HG03175 (cell line): ENCODE measurements around the gene SNCG.
"Not testable (repeated sequence)": the region's sequence is repeated elsewhere in the genome, so short reads cannot be mapped to it uniquely, and the experiment has no call there.

Experiments used
- ATAC-seq: cut with Tn5 transposase; IDR thresholded peaks from one replicate; pipeline ENCODE4 v1.9.1; 2021; ENCODE audit warnings: mild to moderate bottlenecking, moderate library complexity; ENCODE audit not compliant: unreplicated experiment

SNCG gene

GRCh38 chr10:86958116-86958900 is at the start of gene SNCG:
TSS of gene SNCG (plus strand) at chr10:86958599. CDS start at chr10:86958698, 99 bp downstream.
- ATAC-seq, result no peak

DNA sequence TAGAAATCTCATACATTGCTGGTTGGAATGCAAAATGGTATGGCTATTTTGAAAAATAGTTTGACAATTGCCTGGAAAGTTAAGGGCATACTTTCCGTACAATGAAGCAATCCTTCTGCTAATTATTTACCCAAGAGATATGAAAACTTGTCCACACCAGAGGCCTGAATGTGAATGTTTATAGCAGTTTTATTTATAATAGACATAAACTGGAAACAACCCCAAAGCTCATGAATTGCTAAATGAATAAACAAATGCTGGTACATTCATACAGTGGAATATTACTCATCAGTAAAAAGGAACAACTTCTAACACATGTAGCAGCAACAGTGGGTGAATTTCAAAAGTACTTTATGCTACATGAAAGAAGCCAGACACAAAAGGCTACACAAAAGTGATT is 43.7 kb upstream of the SNCG start:
- no peak for ATAC-seq

DNA sequence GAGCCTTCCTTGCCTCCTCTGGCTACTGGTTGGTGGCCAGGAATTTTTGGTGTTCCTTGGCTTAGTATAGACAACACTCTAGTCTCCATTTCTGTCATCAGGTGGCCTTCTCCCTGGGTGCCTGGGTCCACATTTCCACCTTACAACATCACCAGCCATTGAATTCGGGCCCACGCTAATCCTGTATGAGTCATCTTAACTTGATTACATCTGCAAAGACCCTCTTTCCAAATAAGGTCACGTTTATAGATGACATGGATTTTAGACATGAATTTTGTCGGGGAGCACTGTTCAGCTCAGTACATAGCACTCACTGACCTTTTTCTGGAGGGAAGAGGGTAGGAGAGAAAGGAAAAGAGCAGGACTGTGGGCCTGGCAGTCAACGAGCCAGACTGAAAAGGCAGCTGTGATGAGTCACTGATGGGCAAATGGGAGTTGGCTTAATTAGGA is 40.4 kb upstream of the SNCG start:
- no peak for ATAC-seq

DNA sequence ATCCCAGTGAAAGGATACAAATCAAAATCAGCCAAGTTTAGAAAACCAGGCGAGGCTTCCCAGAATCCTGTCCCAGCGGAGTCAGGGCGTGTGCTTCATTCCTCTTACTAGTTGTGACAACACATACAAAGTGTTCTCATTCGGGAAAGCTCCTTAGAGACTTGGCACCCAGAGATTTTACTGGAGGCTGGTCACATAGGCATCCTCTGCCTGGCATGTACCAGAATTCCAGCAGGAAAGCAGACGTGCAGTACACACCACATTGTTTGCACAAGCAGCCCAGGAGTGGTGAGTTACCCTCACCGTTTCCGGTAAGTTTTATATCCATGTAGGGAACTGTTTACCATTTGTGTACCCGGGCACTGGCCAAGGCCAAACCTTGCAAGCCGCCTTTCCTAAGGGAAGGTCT is 35.8 kb upstream of the SNCG start:
- ATAC-seq, result no peak

DNA sequence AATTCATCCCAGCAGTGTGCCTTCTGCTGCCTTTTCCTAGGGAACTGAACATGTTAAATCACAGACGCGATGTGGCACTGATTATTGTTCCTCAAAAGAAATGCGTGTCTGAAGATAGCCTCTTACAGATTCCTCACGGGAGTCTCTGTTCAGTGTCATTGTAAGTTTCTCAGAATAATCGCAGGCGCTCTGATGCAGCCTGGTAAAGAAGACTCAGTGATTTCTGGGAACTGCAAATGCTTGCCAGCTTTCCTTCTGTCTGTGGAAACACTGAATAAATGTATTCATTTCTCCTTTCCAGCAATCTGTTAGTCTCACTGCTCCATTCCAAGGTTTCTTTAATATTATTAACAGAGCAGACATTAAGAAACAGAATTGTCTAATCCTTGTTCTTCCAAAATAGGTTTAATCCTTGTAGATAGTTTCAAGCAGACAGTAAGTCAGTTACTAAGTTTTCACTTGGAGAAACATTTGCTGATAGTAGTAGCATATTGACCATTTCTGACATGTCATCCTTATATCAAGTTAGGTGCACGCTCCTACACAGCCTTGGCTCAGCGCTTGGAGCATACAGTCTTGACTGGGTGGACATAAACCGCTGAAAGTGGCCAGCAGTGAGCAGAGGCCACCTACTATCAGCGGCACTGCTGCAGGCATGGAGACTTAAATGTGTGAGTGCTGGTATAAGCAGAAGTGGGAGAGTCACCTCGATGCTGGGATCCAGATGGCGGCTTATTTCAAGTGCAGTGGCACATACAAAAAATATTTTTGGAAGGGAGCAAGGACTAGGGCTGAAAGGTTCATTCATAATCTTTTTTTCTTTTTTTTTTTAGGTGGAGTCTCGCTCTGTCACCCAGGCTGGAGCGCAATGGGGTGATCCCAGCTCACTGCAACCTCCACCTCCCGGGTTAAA is 28.7 kb upstream of the SNCG start:
- ATAC-seq, result no peak

DNA sequence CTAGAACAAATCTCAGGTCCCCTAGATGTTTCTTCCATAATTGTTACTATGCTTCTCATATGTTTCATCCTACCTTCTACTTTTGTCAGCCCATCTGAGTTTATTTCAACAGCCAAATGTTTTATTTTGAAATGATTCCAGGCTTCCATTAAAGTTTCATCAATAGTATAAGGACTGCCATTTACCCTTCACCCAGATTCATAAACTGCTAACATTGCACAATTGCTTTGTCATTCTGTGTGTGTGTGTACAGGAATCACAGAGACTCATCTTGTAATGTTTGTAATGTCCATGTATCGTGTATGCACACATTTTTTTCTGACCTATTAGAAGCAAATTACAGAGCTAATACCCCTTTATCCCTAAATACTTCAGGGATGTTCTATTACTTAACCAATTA is 26.5 kb upstream of the SNCG start:
- ATAC-seq, result no peak

GRCh38 chr10:86932674-86933073 is 25.7 kb upstream of the SNCG start:
- ATAC-seq, result no peak

DNA sequence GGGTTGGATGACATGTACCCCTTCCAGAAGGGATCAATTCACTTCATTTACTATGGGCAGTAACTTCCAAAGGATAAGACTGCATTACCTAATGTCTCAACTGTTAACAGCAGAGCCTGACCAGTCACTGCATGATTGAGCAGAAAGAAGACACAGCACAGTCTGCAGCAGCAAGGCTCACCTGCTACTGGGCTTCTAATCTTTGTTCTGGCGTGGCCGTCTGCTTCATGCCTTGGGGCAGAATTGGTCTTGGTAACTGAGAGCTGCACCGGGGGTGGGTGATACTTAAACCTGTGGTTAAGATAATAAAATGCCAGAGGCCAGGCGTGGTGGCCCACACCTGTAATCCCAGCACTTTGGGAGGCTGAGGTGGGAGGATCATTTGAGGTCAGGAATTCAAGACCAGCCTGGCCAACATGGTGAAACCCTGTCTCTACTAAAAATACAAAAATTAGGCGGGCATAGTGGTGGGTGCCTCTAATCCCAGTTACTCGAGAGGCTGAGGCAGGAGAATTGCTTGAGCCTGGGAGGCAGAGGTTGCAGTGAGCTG is 24.2 kb upstream of the SNCG start:
- not testable (repeated sequence) for ATAC-seq

GRCh38 chr10:86936661-86937501 is 21.5 kb upstream of the SNCG start:
- ATAC-seq, result no peak

DNA sequence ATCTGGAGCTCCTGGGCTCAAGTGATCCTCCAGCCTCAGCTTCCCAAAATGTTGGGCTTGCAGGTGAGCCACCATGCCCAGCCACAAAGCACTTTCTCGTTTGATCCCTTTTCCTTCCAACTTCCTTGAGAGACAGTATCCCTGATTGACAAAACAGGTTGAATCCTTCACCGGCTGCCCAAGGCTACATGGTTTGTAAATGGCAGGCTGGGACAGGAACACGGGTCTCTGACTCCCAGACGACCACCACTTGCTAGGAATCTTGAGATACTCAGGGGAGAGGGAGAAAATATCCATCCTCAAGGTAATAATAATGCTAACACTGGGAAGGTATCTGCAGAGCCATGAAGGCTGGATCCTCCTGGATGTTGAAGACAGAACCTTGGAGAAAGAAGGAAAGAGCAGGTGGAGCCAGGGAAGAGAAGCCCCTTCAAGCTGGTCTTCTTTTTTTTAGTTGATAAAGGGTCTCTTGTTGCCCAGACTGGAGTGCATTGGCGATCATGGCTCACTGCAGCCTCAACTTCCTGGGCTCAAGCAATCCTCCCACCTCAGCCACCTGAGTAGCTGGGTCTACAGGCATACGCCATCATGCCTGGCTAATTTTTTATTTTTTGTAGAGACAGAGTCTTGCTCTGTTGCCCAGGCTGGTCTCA is 20.8 kb upstream of the SNCG start:
- ATAC-seq, result no peak

GRCh38 chr10:86938260-86938659 is 20.1 kb upstream of the SNCG start:
- no peak for ATAC-seq

DNA sequence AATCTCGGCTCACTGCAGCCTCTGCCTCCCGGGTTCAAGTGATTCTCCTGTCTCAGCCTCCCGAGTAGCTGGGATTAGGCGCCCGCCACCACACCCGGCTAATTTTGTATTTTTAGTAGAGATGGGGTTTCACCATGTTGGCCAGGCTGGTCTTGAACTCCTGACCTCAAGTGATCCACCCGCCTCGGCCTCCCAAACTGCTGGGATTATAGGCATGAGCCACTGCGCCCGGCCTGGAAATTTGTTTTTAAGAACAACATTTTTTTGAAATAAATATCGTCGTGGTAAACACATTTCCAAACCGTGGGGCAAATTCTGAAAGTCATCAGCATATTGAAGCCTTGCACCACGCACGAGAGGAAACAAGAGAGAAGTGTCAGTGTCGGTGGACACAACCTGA is 18.3 kb upstream of the SNCG start:
- ATAC-seq, result not testable (repeated sequence)

- no peak for ATAC-seq
Observed at GRCh38 chr10:86940677-86941076, 17.7 kb upstream of the SNCG start.

- ATAC-seq, result no peak
Observed at GRCh38 chr10:86941426-86941825, 17.0 kb upstream of the SNCG start.

DNA sequence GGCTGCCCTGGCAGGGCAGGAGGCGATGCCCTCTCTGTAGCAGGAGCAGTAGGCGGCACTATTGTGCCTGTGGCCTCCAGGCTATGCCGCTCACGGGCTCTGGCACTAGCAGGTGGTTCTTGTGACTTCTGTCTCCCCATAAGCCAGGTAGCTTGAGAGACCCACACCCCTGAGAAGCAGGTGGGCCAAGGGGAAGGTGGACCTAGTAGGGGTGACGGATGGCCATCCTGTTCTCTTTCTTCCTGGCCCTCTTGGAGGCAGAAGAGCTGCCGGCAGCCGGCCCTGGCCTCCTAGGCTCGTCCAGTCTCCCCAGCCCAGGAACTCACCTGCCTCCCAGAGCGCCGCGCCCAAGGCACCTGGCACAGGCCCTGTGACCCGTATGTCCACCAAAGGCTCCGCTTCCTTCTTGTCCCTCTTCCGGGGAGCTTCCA is 16.4 kb upstream of the SNCG start:
- no peak for ATAC-seq

GRCh38 chr10:86942441-86943315 is 15.7 kb upstream of the SNCG start:
- no peak for ATAC-seq

DNA sequence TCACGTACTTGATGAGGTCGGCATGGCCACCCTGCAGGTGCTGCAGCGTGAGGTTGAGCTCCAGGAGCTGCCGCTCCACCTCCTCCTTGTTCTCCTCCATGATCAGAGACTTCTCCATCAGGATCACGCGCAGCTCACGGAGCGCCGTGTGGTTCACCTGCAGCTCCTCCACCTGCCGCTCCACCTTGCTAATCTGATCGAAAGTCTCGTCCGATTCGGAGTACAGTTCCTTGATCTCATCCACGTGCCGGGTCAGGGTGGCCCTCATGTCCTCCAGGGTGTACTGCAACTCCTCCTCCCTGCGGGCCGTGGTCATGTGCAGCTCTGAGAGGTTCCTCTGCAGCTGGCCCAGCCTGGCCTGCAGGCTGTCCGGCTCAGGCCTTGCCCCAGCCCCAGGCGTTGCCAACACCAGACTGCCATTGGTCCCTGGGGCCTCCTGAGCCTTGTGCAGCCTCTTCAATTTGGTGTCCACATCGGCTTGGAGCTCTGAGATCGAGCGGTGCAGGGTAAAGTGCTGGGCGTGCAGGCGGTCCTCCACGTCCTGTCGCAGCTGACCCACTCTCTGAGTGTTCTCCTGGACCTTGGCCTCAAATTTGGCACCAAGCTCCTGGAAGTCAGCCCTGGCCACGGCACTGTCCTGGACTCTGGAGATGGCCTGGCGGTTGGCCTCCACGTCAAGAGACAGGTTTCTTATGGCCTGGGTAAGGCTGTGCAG is 14.9 kb upstream of the SNCG start:
- ATAC-seq, result no peak

DNA sequence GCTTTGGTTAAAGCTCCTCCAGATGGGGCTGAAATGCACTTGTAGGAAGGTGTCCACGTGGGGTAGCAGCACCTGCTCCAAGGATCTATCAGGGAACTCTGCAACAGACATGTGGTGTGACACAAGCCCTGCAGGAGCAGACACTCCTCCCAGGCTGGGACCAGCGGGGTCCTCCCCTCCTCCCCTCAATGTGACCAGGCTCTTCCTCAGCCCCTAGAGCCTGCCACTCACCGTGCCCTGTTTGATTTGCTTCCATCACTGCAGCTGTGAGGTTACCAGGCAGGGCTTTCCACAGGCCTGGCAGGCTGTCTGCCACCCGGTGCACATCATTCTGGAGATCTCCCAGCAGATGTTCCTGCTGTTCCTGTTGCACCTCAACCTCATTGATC is 14.4 kb upstream of the SNCG start:
- no peak for ATAC-seq

DNA sequence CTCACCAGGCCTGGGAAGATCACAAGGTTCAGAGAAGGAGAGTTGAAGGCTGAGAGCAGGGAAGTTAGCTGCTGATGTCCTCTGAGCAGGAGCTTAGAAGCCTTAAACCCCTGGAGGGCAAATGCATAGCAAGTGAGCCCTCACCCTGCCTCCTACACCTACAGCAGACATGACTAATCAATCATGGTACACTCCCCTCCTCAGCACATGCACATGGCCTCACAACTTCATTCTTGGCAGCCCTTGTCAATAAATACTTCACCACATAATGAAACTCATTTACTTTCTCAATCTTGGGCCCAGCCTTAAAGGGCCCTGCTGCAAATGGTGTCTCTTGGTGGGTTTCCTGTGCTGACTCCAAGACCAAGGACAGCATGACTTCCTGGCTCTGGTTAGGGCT is 13.9 kb upstream of the SNCG start:
- no peak for ATAC-seq
